WTC11 (cell line): ENCODE measurements around the gene MEOX2.

Experiments
- CTCF ChIP-seq: fragments of 200-600 bp; IDR thresholded peaks from 2 replicates; pipeline ENCODE4 v1.8.0; 2022; ENCODE audit warnings: antibody characterized with exemption
- NFATC4 ChIP-seq: fragments of 250-450 bp; sonication (Bioruptor Pico); IDR thresholded peaks from 2 replicates; pipeline ENCODE4 v1.9.0; 2021; ENCODE audit warnings: mild to moderate bottlenecking
- OVOL2 ChIP-seq: fragments of 250-450 bp; sonication (Bioruptor Pico); IDR thresholded peaks from 2 replicates; pipeline ENCODE4 v1.9.0; 2021; ENCODE audit warnings: mild to moderate bottlenecking, borderline replicate concordance
- ZNF121 ChIP-seq: sonication (generic); formaldehyde crosslinking; IDR thresholded peaks from 2 replicates; pipeline ENCODE4 v1.8.0; 2023; ENCODE audit warnings: missing genetic modification reagents
- ZNF232 ChIP-seq: sonication (generic); formaldehyde crosslinking; IDR thresholded peaks from 2 replicates; pipeline ENCODE4 v1.8.0; 2022; ENCODE audit warnings: mild to moderate bottlenecking, missing genetic modification reagents
- TF ChIP-seq, protein P1 (sequence below): sonication (generic); formaldehyde crosslinking; IDR thresholded peaks from 2 replicates; pipeline ENCODE4 v1.8.1; 2023; ENCODE audit warnings: mild to moderate bottlenecking, moderate library complexity, missing genetic modification reagents
- TF ChIP-seq, protein P2 (sequence below): sonication (generic); formaldehyde crosslinking; IDR thresholded peaks from 2 replicates; pipeline ENCODE4 v1.8.0; 2022; ENCODE audit warnings: missing genetic modification reagents

GRCh38 chr7:15679306-15679705 lies 7.2 kb downstream of the MEOX2 start:
- TF ChIP-seq CTCF: no peak
- TF ChIP-seq ZNF232 (CRISPR knock-in tag): no peak
- no peak for TF ChIP-seq ZNF121 (CRISPR knock-in tag)
- TF ChIP-seq, protein P1, sequence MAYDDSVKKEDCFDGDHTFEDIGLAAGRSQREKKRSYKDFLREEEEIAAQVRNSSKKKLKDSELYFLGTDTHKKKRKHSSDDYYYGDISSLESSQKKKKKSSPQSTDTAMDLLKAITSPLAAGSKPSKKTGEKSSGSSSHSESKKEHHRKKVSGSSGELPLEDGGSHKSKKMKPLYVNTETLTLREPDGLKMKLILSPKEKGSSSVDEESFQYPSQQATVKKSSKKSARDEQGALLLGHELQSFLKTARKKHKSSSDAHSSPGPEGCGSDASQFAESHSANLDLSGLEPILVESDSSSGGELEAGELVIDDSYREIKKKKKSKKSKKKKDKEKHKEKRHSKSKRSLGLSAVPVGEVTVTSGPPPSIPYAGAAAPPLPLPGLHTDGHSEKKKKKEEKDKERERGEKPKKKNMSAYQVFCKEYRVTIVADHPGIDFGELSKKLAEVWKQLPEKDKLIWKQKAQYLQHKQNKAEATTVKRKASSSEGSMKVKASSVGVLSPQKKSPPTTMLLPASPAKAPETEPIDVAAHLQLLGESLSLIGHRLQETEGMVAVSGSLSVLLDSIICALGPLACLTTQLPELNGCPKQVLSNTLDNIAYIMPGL (CRISPR knock-in tag): no peak
- TF ChIP-seq NFATC4 (CRISPR knock-in tag): no peak
- TF ChIP-seq, protein P2, sequence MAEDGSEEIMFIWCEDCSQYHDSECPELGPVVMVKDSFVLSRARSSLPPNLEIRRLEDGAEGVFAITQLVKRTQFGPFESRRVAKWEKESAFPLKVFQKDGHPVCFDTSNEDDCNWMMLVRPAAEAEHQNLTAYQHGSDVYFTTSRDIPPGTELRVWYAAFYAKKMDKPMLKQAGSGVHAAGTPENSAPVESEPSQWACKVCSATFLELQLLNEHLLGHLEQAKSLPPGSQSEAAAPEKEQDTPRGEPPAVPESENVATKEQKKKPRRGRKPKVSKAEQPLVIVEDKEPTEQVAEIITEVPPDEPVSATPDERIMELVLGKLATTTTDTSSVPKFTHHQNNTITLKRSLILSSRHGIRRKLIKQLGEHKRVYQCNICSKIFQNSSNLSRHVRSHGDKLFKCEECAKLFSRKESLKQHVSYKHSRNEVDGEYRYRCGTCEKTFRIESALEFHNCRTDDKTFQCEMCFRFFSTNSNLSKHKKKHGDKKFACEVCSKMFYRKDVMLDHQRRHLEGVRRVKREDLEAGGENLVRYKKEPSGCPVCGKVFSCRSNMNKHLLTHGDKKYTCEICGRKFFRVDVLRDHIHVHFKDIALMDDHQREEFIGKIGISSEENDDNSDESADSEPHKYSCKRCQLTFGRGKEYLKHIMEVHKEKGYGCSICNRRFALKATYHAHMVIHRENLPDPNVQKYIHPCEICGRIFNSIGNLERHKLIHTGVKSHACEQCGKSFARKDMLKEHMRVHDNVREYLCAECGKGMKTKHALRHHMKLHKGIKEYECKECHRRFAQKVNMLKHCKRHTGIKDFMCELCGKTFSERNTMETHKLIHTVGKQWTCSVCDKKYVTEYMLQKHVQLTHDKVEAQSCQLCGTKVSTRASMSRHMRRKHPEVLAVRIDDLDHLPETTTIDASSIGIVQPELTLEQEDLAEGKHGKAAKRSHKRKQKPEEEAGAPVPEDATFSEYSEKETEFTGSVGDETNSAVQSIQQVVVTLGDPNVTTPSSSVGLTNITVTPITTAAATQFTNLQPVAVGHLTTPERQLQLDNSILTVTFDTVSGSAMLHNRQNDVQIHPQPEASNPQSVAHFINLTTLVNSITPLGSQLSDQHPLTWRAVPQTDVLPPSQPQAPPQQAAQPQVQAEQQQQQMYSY (CRISPR knock-in tag): no peak
- no peak for TF ChIP-seq OVOL2 (CRISPR knock-in tag)
